Measurements from ENCODE around the gene FAM216A. TPM values are rescaled to one million over a fixed set of nuclear protein-coding genes. Genes with fewer than 3 reads are reported as not detected.

The FAM216A gene
- total and polyA plus RNA-seq, 2 donors: 10.2 to 22.9 TPM

Other genes starting within 250 kb of the FAM216A start
- gene ATP2A2, start 187.6 kb upstream of the FAM216A start, total RNA-seq: 33.8 TPM
- gene ATP2A2, start 187.6 kb upstream of the FAM216A start, polyA plus RNA-seq: 37.6 TPM
- gene ANAPC7, start 65.1 kb upstream of the FAM216A start, total RNA-seq: 43.2 TPM
- gene ANAPC7, start 65.1 kb upstream of the FAM216A start, polyA plus RNA-seq: 66.6 TPM
- gene ARPC3, start 18.5 kb upstream of the FAM216A start, total RNA-seq: 377 TPM
- 628 TPM for gene ARPC3, start 18.5 kb upstream of the FAM216A start, polyA plus RNA-seq
- gene GPN3, start 588 bp upstream of the FAM216A start, total RNA-seq: 21.9 TPM
- 25.1 TPM for gene GPN3, start 588 bp upstream of the FAM216A start, polyA plus RNA-seq
- 87.9 TPM for gene VPS29, start 33.3 kb downstream of the FAM216A start, total RNA-seq
- 320 TPM for gene VPS29, start 33.3 kb downstream of the FAM216A start, polyA plus RNA-seq
- 1.0 TPM for gene RAD9B, start 33.5 kb downstream of the FAM216A start, total RNA-seq
- 0.87 TPM for gene RAD9B, start 33.5 kb downstream of the FAM216A start, polyA plus RNA-seq
- 5.8 TPM for gene PPTC7, start 114.5 kb downstream of the FAM216A start, total RNA-seq
- 19.2 TPM for gene PPTC7, start 114.5 kb downstream of the FAM216A start, polyA plus RNA-seq
- gene TCTN1, start 145.3 kb downstream of the FAM216A start, total RNA-seq: 11.6 TPM
- 17.9 TPM for gene TCTN1, start 145.3 kb downstream of the FAM216A start, polyA plus RNA-seq
- 11.1 TPM for gene HVCN1, start 220.3 kb downstream of the FAM216A start, total RNA-seq
- 35.1 TPM for gene HVCN1, start 220.3 kb downstream of the FAM216A start, polyA plus RNA-seq

Measured in thymus (tissue), 2 donors.